Gastrocnemius medialis (tissue), 4 donors: Measurements from ENCODE around the gene NGRN. TPM values are rescaled to one million over a fixed set of nuclear protein-coding genes. Genes with fewer than 3 reads are reported as not detected.

Experiments
- ATAC-seq, 2 donors: fragments of 150-250 bp; one replicate each; pipeline ENCODE4 v1.9.1; 2016
- DNase-seq, 2 donors: peaks; one replicate each; pipeline ENCODE4 v3.0.0-alpha.2; 2019
- H3K27ac ChIP-seq, 4 donors: fragments of 200-600 bp; sonication (generic); 1 replicate in 1 of 4; 2 replicates in 3 of 4; pipeline ENCODE4 v1.5.1; 2016 to 2018; ENCODE audit warnings: mild to moderate bottlenecking in 2 of 4, moderate library complexity in 1 of 4
- H3K27me3 ChIP-seq, 3 donors: fragments of 200-600 bp; sonication (generic) in 2 of 3; 1 replicate in 1 of 3; 2 replicates in 2 of 3; pipeline versions ENCODE4 v1.5.1 to v1.6.0; 2016 to 2019; ENCODE audit warnings: mild to moderate bottlenecking in 1 of 3, moderate library complexity in 1 of 3
- H3K36me3 ChIP-seq, 2 donors: fragments of 200-600 bp; sonication (generic) in 1 of 2; one replicate each; pipeline ENCODE4 v1.5.1; 2017 to 2018
- H3K4me1 ChIP-seq, 2 donors: fragments of 200-600 bp; sonication (generic) in 1 of 2; one replicate each; pipeline ENCODE4 v1.5.1; 2016 to 2017; ENCODE audit warnings: mild to moderate bottlenecking in 2 of 2
- H3K4me3 ChIP-seq, 4 donors: fragments of 200-600 bp; sonication (generic) in 3 of 4; 1 replicate in 1 of 4; 2 replicates in 3 of 4; pipeline ENCODE4 v1.5.1; 2016 to 2019; ENCODE audit warnings: mild to moderate bottlenecking in 2 of 4
- H3K9me3 ChIP-seq, 3 donors: fragments of 200-600 bp; sonication (generic) in 2 of 3; 1 replicate in 1 of 3; 2 replicates in 2 of 3; pipeline ENCODE4 v1.5.1; 2016 to 2019
- POLR2A ChIP-seq, 2 donors: fragments of 450-650 bp; IDR thresholded peaks; one replicate each; pipeline ENCODE4 v1.6.1; 2017; ENCODE audit warnings: antibody characterized with exemption in 2 of 2, mild to moderate bottlenecking in 2 of 2, moderate library complexity in 2 of 2
- in situ Hi-C, 4 donors: fragments of 200-750 bp; cut with MboI; loops; one replicate each; pipeline versions ENCODE4 v1.15.0 to v1.8.0; 2017; ENCODE audit warnings: low sequenced_read_pairs in 4 of 4
- intact Hi-C: fragments of 100-400 bp; cut with DNase I; formaldehyde crosslinking; loops from one replicate; pipeline ENCODE4 v1.15.1; 2023; ENCODE audit warnings: low total_unique reads
- total RNA-seq, 4 donors: library from RNA; depleted of rRNA; stranded (reverse); fragments of >200 nt; gene quantifications; one replicate each; pipeline versions ENCODE4 v1.1.0 to v1.2.3, GENCODE V29; 2016
- TF ChIP-seq, protein P1 (sequence below), 5 experiments: fragments of 450-650 bp in 3 of 5; fragments of 200-600 bp in 2 of 5; sonication (generic) in 2 of 5; IDR thresholded peaks in 4 of 5; conservative IDR thresholded peaks in 1 of 5; 1 replicate in 4 of 5; 2 replicates in 1 of 5; pipeline ENCODE4 v1.5.1; 2016 to 2019; ENCODE audit warnings: antibody characterized with exemption in 5 of 5, mild to moderate bottlenecking in 3 of 5, moderate library complexity in 3 of 5

Gene NGRN
- total RNA-seq, 4 donors from 2014 or later, result 160 to 323 (median 274) TPM

DNA sequence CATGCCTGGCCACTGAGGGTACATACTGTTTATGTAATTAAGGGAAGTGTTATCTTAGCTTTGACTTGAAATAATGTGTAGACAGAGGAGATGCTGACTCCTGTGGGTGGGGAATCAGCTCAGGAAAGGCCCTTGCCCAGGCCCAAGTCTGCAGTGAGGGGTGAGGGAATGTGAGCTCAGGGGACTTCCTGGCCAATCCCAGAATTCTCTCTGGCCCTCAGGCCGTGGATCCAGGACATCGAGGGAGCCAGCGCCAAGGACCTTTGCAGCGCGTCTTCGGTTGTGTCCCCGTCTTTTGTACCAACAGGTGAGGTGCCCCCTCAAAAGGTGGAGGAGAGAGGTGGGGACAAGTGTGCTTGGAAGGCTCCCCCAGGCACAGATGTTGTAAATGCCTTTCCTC lies 38.1 kb upstream of the NGRN start:
- TF ChIP-seq POLR2A (IDR thresholded peaks at IDR 0.05), result no peak
- TF ChIP-seq, protein P1, sequence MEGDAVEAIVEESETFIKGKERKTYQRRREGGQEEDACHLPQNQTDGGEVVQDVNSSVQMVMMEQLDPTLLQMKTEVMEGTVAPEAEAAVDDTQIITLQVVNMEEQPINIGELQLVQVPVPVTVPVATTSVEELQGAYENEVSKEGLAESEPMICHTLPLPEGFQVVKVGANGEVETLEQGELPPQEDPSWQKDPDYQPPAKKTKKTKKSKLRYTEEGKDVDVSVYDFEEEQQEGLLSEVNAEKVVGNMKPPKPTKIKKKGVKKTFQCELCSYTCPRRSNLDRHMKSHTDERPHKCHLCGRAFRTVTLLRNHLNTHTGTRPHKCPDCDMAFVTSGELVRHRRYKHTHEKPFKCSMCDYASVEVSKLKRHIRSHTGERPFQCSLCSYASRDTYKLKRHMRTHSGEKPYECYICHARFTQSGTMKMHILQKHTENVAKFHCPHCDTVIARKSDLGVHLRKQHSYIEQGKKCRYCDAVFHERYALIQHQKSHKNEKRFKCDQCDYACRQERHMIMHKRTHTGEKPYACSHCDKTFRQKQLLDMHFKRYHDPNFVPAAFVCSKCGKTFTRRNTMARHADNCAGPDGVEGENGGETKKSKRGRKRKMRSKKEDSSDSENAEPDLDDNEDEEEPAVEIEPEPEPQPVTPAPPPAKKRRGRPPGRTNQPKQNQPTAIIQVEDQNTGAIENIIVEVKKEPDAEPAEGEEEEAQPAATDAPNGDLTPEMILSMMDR (IDR thresholded peaks at IDR 0.05 in 4 of 5, conservative IDR thresholded peaks at IDR 0.05 in 1 of 5), result no peak
- Histone ChIP-seq H3K36me3 (peaks cover 0 to 58% of the 10 kb centered on the region in 2 donors), H3K27me3 (no peaks in the 10 kb centered on the region), H3K27ac (no peak overlapping the region), H3K4me3 (no peak overlapping the region), H3K4me1 (peaks cover 17 to 25% of the 10 kb centered on the region in 2 donors), H3K9me3 (no peaks in the 10 kb centered on the region)
- in situ Hi-C loops, result no loop called here
- ATAC-seq (no peak), DNase-seq (no peak)
- intact Hi-C loops, result loop anchor here (10.0 kb wide), 1 partner anchor 463 kb away; no protein-coding TSS in a partner anchor

DNA sequence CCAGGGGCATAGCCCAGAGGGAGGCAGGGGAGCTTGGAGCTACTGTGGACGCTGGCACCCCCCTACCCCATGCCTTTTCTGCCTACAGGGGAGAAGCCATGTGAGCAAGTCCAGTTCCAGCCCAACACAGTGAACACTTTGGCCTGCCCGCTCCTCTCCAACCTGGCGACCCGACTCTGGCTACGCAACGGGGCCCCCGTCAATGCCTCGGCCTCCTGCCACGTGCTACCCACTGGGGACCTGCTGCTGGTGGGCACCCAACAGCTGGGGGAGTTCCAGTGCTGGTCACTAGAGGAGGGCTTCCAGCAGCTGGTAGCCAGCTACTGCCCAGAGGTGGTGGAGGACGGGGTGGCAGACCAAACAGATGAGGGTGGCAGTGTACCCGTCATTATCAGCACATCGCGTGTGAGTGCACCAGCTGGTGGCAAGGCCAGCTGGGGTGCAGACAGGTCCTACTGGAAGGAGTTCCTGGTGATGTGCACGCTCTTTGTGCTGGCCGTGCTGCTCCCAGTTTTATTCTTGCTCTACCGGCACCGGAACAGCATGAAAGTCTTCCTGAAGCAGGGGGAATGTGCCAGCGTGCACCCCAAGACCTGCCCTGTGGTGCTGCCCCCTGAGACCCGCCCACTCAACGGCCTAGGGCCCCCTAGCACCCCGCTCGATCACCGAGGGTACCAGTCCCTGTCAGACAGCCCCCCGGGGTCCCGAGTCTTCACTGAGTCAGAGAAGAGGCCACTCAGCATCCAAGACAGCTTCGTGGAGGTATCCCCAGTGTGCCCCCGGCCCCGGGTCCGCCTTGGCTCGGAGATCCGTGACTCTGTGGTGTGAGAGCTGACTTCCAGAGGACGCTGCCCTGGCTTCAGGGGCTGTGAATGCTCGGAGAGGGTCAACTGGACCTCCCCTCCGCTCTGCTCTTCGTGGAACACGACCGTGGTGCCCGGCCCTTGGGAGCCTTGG lies 37.4 kb upstream of the NGRN start:
- intact Hi-C loops, result loop anchor here (10.0 kb wide), 1 partner anchor 463 kb away; no protein-coding TSS in a partner anchor
- Histone ChIP-seq H3K9me3 (no peaks in the 10 kb centered on the region), H3K27ac (no peak overlapping the region), H3K4me3 (no peak overlapping the region), H3K4me1 (peaks cover 25 to 33% of the 10 kb centered on the region in 2 donors), H3K27me3 (no peaks in the 10 kb centered on the region), H3K36me3 (peaks cover 0 to 58% of the 10 kb centered on the region in 2 donors)
- no peak for ATAC-seq
- DNase-seq, result no peak
- TF ChIP-seq, protein P1 (IDR thresholded peaks at IDR 0.05 in 4 of 5, conservative IDR thresholded peaks at IDR 0.05 in 1 of 5), result no peak
- no peak for TF ChIP-seq POLR2A (IDR thresholded peaks at IDR 0.05)
- in situ Hi-C loops, result no loop called here

DNA sequence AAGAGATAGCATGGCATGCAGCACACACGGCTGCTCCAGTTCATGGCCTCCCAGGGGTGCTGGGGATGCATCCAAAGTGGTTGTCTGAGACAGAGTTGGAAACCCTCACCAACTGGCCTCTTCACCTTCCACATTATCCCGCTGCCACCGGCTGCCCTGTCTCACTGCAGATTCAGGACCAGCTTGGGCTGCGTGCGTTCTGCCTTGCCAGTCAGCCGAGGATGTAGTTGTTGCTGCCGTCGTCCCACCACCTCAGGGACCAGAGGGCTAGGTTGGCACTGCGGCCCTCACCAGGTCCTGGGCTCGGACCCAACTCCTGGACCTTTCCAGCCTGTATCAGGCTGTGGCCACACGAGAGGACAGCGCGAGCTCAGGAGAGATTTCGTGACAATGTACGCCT lies 36.5 kb upstream of the NGRN start:
- Histone ChIP-seq H3K36me3 (peaks cover 0 to 52% of the 10 kb centered on the region in 2 donors), H3K4me3 (no peak overlapping the region), H3K27ac (no peak overlapping the region), H3K9me3 (no peaks in the 10 kb centered on the region), H3K27me3 (no peaks in the 10 kb centered on the region), H3K4me1 (peaks cover 25 to 34% of the 10 kb centered on the region in 2 donors)
- ATAC-seq (no peak), DNase-seq (no peak)
- intact Hi-C loops, result loop anchor here (10.0 kb wide), 1 partner anchor 464 kb away; no protein-coding TSS in a partner anchor
- no peak for TF ChIP-seq POLR2A (IDR thresholded peaks at IDR 0.05)
- TF ChIP-seq, protein P1 (IDR thresholded peaks at IDR 0.05 in 4 of 5, conservative IDR thresholded peaks at IDR 0.05 in 1 of 5), result no peak
- in situ Hi-C loops, result no loop called here

DNA sequence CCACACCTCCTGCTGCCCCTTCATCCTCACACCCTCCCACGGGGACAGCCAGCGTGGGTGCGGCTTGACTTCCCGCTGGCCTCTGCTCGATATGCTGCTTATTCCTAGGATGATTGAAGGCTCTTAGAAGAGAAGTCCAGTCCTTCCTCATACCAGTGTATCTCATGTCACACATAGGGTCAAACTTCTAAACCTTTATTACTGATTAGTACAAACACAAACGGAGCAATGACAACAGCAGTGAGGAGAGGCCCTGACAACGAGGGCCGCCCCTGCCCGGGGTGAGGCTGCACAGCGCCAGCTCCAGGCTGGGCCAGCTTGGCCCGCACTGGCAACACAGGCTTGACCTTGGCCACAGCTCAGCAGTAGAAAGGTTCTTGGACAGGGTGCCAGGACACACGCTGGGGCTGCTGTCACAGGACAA lies 35.4 kb upstream of the NGRN start:
- H3K4me1 ChIP-seq, result peaks cover 32 to 43% of the 10 kb centered on the region in 2 donors
- intact Hi-C loops (no loop called here), in situ Hi-C loops (no loop called here)
- H3K27ac ChIP-seq, result peak overlapping the region; percentile 30 to 70 (median 58)
- no peaks in the 10 kb centered on the region for H3K27me3 ChIP-seq
- H3K9me3 ChIP-seq, result no peaks in the 10 kb centered on the region
- H3K4me3 ChIP-seq, result no peak overlapping the region
- TF ChIP-seq POLR2A (IDR thresholded peaks at IDR 0.05), result no peak
- TF ChIP-seq, protein P1 (IDR thresholded peaks at IDR 0.05 in 4 of 5, conservative IDR thresholded peaks at IDR 0.05 in 1 of 5), result no peak
- peaks cover 0 to 41% of the 10 kb centered on the region in 2 donors for H3K36me3 ChIP-seq
- ATAC-seq, result peak in 1 of 2 donors; percentile 35
- DNase-seq, result peak in 1 of 2 donors; percentile 74
